KOPT-K1 (cell line): ENCODE data around the gene EPS8L1.
"Not testable (repeated sequence)": the region's sequence is repeated elsewhere in the genome, so short reads cannot be mapped to it uniquely, and the experiment has no call there.

ENCODE experiments used
- H3K27ac ChIP-seq: fragments of 200-600 bp; sonication (generic); 2 replicates; pipeline ENCODE4 v1.5.1; 2016; ENCODE audit warnings: antibody characterized with exemption, mild to moderate bottlenecking, low read depth, low read length; ENCODE audit not compliant: poor library complexity, severe bottlenecking
- H3K36me3 ChIP-seq: fragments of 200-600 bp; sonication (generic); 2 replicates; pipeline ENCODE4 v1.5.1; 2017; ENCODE audit warnings: antibody characterized with exemption, mild to moderate bottlenecking, low read length, moderate library complexity; ENCODE audit not compliant: insufficient read depth
- H3K9me3 ChIP-seq: fragments of 200-600 bp; sonication (generic); 2 replicates; pipeline ENCODE4 v1.5.1; 2017; ENCODE audit warnings: antibody characterized with exemption, low read length, mild to moderate bottlenecking; ENCODE audit not compliant: insufficient read depth, poor library complexity, severe bottlenecking

Gene EPS8L1

DNA sequence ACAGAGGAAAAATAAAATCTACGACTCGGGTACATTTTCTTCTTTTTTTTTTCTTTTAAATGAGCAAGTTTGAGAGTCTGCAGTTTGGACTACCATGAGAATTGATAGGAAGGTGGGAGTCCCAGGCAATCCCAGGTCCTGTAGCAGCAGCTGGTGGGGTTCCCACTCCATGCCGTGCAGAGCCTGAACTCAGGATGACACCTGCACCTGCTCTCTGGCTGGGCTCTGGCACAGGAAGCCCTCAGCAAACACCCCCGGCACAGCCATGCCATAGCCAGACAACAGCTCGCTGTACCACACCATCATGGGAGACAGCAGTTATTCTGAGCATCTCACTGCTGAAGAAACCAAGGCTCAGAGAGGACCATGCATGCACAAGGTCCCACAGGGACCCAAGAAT is 31.4 kb upstream of the EPS8L1 start:
- Histone ChIP-seq H3K9me3 (no peaks in the 10 kb centered on the region), H3K36me3 (peaks cover 65% of the 10 kb centered on the region), H3K27ac (no peak overlapping the region)

DNA sequence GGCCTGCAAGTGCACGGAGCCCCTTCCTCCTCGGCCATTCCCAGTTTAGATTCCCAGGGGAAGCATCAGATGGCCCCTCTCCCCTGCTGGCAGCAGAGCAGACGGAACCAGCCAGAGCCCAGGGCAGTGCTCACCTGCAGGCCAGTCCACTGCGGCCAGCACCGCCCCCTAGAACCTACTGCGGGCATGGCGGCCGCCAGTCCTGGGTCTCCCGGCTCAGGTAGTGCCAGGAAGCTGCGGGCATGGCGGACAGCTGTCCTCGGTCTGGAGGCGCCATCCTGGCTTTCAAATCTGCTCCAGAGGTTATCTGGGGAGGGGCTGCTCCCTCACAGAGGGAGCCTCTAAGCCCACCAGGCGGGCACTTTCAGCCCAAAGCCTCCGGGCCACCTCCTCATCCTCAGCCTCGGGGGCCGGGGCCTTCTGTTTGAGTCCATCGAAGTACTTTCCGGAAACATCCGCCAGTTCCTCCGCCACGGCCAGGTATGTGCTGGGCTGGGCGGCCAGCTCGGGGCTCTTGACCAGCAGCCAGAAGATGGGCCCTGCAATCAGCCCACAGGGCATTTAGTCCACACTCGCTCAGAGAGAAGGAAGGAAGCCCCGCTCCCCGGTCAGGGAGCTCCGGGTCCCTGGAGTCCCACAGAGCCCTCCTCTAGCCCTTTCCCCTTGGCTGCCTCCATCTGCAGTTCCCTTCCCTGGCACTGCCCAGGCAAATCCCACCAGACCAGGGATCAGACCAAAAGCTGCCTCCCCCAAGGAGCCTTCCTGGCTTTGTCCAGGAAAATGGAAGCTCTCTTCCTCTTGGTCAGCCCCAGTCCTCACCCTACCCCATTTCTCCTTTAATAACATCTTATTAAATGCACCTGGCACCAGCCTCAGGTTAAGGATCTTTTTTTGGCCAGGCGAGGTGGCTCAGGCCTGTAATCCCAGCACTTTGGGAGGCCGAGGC is 30.6 kb upstream of the EPS8L1 start:
- Histone ChIP-seq H3K36me3 (peaks cover 71% of the 10 kb centered on the region), H3K27ac (no peak overlapping the region), H3K9me3 (no peaks in the 10 kb centered on the region)

DNA sequence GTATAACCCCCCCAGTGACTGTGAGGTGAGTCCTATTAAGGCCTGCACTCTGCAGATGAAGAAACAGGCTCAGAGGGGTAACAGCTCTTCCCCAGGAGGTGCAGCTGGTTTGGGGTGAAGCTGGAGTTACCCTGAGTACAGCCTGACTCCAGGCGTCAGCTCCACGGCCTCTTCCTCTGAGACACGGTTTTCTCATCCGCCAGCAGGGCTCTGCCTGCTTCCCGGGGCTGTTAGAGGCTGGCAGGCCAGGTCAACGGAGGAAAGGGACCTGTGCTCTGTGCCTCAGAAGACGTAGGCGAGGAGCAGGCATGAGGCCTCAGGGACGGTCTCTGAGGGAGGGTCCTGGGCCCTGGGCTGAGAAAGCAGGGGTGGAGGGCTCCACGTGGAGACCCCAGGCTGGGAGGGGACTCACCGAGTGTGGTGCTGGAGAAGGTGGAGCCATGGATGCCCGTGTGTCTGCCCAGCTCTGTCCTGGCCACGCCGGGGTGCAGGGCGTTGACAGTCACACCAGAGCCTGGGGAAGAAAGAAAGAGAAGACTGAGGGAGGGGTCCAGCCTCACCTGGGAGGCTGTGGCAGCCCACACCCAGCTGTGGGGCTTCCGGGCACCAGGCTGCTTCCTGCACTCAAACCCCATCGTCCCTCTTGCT is 28.6 kb upstream of the EPS8L1 start:
- no peaks in the 10 kb centered on the region for H3K9me3 ChIP-seq
- H3K36me3 ChIP-seq: peaks cover 87% of the 10 kb centered on the region
- no peak overlapping the region for H3K27ac ChIP-seq

DNA sequence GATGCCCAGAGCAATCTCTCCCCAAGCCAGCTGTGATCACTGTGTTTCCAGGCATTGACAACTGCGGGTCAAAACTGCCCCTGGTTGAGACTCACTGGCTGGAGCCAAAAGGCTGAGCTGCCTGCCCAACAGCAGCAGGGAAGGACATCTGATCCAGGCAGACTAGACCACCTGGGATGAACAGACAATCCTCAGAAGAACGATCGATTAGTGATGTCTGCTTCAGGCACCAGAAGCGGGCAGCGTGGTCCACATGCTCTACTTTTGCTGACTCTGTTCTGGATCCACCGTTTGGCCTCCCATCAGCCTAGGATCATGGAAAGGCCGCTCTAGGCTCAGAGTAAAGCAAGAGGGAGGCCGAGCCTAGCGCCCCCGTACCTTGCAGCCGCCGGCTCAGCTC is 27.7 kb upstream of the EPS8L1 start:
- H3K36me3 ChIP-seq: peaks cover 89% of the 10 kb centered on the region
- H3K9me3 ChIP-seq: no peaks in the 10 kb centered on the region

DNA sequence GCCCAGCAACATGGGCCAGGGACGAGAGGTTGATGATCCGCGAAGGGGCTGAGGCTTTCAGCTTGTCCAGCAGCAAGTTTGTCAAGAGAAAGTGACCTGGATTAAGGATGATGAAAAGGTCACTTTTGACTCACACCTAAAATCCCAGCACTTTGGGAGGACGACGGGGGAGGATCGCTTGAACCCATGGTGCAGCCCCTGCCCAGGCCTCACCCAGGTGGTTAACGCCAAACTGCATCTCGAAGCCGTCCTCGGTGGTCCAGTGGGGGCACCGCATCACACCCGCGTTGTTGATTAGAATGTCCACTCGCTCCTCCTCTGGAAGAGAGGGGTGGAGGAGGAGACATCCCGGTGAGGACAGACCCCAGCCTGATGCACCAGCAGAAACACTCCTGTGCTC is 27.2 kb upstream of the EPS8L1 start:
- H3K36me3 ChIP-seq: peaks cover 89% of the 10 kb centered on the region
- no peak overlapping the region for H3K27ac ChIP-seq
- no peaks in the 10 kb centered on the region for H3K9me3 ChIP-seq

More for the DNA sequence above, 27.7 kb upstream of the EPS8L1 start:
- H3K27ac ChIP-seq: no peak overlapping the region

DNA sequence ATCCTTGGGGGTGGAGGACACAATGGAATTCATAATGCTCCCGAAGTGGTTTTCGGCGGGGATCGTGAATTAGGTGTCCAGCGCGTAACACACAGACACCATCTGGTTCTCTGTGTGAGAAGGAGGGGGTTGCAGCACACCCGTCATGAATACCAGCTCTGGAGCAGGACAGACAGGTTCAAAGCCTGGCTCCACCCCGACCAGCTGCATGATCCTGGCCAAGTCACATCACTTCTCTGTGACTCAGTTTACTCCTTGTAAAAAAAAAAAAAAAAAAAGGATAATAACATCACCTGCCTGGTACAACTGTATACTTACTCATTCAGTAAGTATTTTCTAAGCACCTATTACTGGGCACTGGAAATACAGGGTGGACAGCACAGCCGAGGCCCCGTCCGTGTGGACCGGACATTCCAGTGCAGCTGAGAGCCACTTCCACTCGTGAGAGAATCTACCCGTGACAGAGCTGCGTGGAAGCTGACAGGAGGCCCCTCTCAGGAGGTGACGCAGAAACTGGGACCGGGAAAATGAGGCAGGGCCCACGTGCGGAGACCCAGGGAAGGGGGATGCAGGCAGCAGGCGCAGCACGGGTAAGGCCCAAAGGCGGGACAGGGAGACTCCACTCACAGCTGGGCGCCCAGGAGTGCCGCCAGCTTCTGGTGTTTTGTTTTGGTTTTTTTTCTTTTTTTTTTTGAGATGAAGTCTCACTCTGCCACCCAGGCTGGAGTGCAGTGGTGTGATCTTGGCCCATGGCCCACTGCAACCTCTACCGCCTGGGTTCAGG is 24.7 kb upstream of the EPS8L1 start:
- Histone ChIP-seq H3K27ac (no peak overlapping the region), H3K36me3 (peaks cover 94% of the 10 kb centered on the region), H3K9me3 (no peaks in the 10 kb centered on the region)

DNA sequence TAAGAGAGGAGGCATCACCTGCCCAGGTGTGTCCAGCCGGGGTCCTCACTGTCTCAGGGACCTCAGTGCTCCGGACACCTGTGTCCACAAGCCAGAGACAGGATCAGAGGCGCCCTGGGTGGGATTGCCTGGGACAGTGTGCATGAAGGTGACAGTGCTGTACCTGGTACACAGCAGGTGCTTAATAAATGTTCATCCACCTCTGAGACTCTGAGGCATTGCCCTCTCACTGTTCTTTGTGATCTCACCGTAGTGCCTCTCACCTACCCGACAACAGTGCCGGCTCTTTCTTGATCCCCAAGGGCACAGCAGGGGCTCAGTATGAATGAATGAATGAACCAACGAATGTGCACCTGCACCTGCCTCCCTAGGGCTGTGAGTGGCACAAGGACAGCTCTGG is 21.9 kb upstream of the EPS8L1 start:
- Histone ChIP-seq H3K36me3 (peaks cover 93% of the 10 kb centered on the region), H3K27ac (no peak overlapping the region)

DNA sequence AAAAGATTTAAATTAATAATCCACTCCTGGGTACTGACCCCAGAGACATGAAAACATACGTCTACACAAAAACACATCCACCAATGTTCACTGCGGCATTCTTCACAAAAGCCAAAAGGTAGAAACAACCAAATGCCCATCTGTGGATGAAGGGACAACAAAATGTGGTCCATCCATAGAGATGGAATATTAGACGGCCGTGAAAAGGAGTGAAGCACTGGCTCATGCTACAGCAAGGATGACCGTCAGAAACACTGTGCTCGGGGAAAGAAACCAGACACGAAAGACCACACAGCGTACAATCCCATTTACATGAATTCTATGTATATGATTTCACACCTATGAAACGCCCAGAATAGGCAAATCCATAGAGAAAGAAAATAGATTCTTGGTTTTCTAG is 18.8 kb upstream of the EPS8L1 start:
- Histone ChIP-seq H3K27ac (no peak overlapping the region), H3K9me3 (no peaks in the 10 kb centered on the region), H3K36me3 (peaks cover 69% of the 10 kb centered on the region)

More for the DNA sequence above, 21.9 kb upstream of the EPS8L1 start:
- H3K9me3 ChIP-seq: no peaks in the 10 kb centered on the region

DNA sequence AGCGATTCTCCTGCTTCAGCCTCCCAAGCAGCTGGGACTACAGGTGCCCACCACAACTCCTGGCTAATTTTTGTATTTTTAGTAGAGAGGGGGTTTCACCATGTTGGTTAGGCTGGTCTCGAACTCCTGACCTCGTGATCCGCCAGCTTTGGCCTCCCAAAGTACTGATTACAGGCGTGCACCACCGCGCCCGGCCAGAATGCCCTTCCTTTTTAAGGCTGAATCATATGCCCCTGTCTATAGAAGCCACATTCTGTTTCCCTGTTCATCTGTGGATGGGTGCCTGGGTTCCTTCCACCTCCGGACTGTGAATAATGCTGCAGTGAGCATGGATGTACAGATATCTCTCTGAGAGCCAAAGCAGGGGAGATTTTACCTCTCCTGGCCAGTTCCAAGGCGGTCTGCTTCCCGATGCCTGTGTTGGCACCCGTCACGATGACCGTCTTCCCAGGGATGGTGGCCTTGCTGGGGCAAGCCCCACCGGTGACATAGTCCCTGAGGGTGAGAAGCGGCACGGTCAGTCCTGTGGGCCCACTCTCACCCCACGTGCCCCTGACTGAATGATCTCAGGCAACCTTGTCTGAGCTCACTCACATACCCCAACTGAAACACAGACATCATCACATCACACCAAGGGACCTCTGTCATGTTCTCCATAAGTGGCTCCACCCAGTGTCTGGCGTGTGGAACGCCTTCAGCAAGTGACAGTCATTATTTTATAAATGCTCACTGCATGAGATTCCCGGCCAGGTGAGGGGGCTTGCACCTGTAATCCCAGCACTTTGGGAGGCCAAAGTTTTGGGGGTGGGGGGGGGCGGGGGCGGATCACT is 16.7 kb upstream of the EPS8L1 start:
- Histone ChIP-seq H3K27ac (no peak overlapping the region), H3K36me3 (peaks cover 50% of the 10 kb centered on the region), H3K9me3 (no peaks in the 10 kb centered on the region)

DNA sequence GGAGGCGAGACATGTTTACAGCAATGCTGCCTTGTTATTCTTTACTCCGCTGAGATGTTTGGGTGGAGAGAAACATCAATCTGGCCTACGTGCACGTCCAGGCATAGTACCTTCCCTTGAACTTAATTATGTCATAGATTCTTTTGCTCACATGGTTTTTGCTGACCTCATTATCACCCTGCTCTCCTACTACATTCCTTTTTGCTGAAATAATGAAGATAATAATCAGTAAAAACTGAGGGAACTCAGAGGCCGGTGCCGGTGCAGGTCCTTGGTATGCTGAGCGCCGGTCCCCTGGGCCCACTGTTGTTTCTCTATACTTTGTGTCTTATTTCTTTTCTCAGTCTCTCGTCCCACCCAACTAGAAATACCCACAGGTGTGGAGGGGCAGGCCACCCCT is 15.4 kb upstream of the EPS8L1 start:
- H3K9me3 ChIP-seq, H3K27ac ChIP-seq: not testable (repeated sequence)
- H3K36me3 ChIP-seq: peaks cover 37% of the 10 kb centered on the region

DNA sequence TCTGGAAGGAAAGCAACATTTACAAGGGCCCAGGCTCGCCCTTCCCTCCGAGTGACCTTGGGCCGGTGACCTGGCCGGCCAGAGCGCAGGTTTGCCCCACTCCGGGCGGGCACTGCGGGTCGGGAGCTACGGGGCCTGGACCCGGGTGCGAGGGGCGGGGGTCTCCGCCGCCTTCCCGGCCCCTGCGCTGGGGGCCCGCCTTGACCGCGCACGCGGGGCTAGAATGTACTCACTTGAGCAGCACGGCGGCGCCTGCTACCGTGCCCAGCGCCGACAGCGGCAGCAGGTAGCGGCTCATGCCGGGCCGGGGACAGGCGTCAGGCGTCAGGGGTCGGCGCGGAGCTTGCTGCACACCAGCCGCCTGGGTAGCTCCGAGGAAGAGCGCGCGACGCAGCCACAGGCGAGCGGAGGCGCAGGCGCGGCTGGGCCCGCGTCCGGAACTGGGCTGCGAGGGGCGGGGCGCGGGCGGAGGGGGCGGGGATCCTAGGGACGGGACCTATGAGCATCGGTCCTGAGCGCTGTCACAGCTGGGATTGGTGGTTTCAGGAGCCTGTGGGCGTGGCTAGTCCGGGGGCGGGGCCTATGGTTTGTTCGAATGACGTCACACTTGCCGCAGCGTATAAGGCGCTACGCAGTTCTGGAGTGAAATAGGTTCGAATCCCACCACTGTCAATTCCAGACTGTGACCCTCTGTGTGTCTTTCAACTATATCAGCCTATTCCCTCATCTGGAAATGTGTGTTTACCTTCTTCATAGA is 12.8 kb upstream of the EPS8L1 start, which contains the start of gene RDH13:
Gene RDH13 (minus strand): TSS at position 414 of the 757 bp plus-strand sequence. CDS start 116 bp downstream, at position 298.
- Histone ChIP-seq H3K27ac (peak within 1 kb of the TSS; percentile 59), H3K36me3 (peaks cover 14% of the 10 kb centered on the region), H3K9me3 (no peaks in the 10 kb centered on the region)

DNA sequence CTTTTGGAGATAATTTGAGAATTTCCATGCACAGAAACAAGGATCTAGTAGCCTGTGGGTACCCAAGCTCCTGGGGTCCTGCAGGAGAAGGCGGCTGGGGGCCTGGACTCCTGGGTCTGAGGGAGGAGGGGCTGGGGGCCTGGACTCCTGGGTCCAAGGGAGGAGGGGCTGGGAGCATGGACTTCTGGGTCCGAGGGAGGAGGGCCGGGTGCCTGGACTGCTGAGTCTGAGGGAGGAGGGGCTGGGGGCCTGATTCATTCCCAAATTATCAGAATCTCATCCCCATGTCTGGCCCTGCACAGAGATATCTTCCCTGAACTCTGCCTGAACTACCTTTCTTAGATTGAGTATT is 12.2 kb upstream of the EPS8L1 start:
- Histone ChIP-seq H3K36me3 (peaks cover 8% of the 10 kb centered on the region), H3K27ac (no peak overlapping the region), H3K9me3 (no peaks in the 10 kb centered on the region)

DNA sequence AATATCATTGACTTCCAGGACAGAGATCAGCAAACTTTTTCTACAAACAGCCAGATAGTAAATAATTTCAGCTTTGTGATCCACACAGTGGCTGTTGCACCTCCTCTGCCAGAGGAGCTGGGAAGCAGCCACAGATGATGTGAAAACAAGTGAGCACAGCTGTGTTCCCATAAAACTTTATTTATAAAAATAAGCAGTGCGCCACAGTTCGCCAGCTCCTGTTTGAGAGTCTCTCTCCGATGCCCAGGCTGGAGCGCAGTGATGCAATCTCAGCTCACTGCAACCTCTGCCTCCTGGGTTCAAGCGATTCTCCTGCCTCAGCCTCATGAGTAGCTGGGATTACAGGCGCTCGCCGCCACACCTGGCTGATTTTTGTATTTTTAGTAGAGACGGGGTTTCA is 10.2 kb upstream of the EPS8L1 start:
- not testable (repeated sequence) for H3K36me3 ChIP-seq, H3K27ac ChIP-seq, H3K9me3 ChIP-seq
